ENCODE data around the gene SORCS2. TPM values are rescaled to one million over a fixed set of nuclear protein-coding genes. Genes with fewer than 3 reads are reported as not detected.

SORCS2 gene
- total and polyA plus RNA-seq, 4 donors = 2.2 to 7.7 (median 2.5) TPM

GRCh38 chr4:7235030-7235380 lies 42.7 kb downstream of the SORCS2 start:
- DNase-seq (no peak), ATAC-seq (ENCODE audit: insufficient read depth, low FRiP score) (no peak)
- no peak overlapping the region for H3K4me3 ChIP-seq
- H3K27me3 ChIP-seq (ENCODE audit: control insufficient read depth in 3 of 3, insufficient read depth in 3 of 3, low read length in 2 of 3) = no peaks in the 10 kb centered on the region
- H3K9me3 ChIP-seq (ENCODE audit: control insufficient read depth in 4 of 4, insufficient read depth in 3 of 4, low read length in 3 of 4) = peaks cover 0 to 8% (median 0%) of the 10 kb centered on the region in 4 donors
- no peak for TF ChIP-seq CTCF (IDR thresholded peaks at IDR 0.05; ENCODE audit: control extremely low read depth, extremely low read depth)
- H3K36me3 ChIP-seq (ENCODE audit: control insufficient read depth in 4 of 4, insufficient read depth in 4 of 4, low read length in 4 of 4) = no peaks in the 10 kb centered on the region
- WGBS, 2 donors = 91 to 93% methylated on average over 14 of the region's 14 CpGs
- no peak overlapping the region for H3K9ac ChIP-seq (ENCODE audit: insufficient read depth in 1 of 2, low read length in 2 of 2)
- peaks cover 0 to 15% (median 0%) of the 10 kb centered on the region in 5 donors for H3K4me1 ChIP-seq (ENCODE audit: control insufficient read depth in 5 of 5, insufficient read depth in 5 of 5, low read length in 5 of 5)
- H3K27ac ChIP-seq (ENCODE audit: low read depth in 1 of 2, low read length in 1 of 2) = no peak overlapping the region

- Histone ChIP-seq H3K36me3 (ENCODE audit: control insufficient read depth in 4 of 4, insufficient read depth in 4 of 4, low read length in 4 of 4) (no peaks in the 10 kb centered on the region), H3K9me3 (ENCODE audit: control insufficient read depth in 4 of 4, insufficient read depth in 3 of 4, low read length in 3 of 4) (peaks cover 0 to 8% (median 0%) of the 10 kb centered on the region in 4 donors), H3K4me1 (ENCODE audit: control insufficient read depth in 5 of 5, insufficient read depth in 5 of 5, low read length in 5 of 5) (peaks cover 0 to 15% (median 6%) of the 10 kb centered on the region in 5 donors), H3K27ac (ENCODE audit: low read depth in 1 of 2, low read length in 1 of 2) (no peak overlapping the region), H3K4me3 (no peak overlapping the region), H3K27me3 (ENCODE audit: control insufficient read depth in 3 of 3, insufficient read depth in 3 of 3, low read length in 2 of 3) (no peaks in the 10 kb centered on the region), H3K9ac (ENCODE audit: insufficient read depth in 1 of 2, low read length in 2 of 2) (no peak overlapping the region)
- WGBS, 2 donors = 41 to 58% methylated on average over 4 of the region's 4 CpGs
- peak in 2 of 3 donors; percentile 56 to 74 for DNase-seq
- no peak for ATAC-seq (ENCODE audit: insufficient read depth, low FRiP score)
- TF ChIP-seq CTCF (IDR thresholded peaks at IDR 0.05; ENCODE audit: control extremely low read depth, extremely low read depth) = no peak
Measured at GRCh38 chr4:7236847-7237246, 44.5 kb downstream of the SORCS2 start.

- Histone ChIP-seq H3K9me3 (ENCODE audit: control insufficient read depth in 4 of 4, insufficient read depth in 3 of 4, low read length in 3 of 4) (peaks cover 0 to 8% (median 0%) of the 10 kb centered on the region in 4 donors), H3K27me3 (ENCODE audit: control insufficient read depth in 3 of 3, insufficient read depth in 3 of 3, low read length in 2 of 3) (no peaks in the 10 kb centered on the region), H3K36me3 (ENCODE audit: control insufficient read depth in 4 of 4, insufficient read depth in 4 of 4, low read length in 4 of 4) (no peaks in the 10 kb centered on the region), H3K9ac (ENCODE audit: insufficient read depth in 1 of 2, low read length in 2 of 2) (no peak overlapping the region), H3K4me1 (ENCODE audit: control insufficient read depth in 5 of 5, insufficient read depth in 5 of 5, low read length in 5 of 5) (peaks cover 0 to 15% (median 6%) of the 10 kb centered on the region in 5 donors), H3K27ac (ENCODE audit: low read depth in 1 of 2, low read length in 1 of 2) (peak overlapping the region in 1 of 2 donors; percentile 18), H3K4me3 (no peak overlapping the region)
- no peak for DNase-seq
- WGBS, 2 donors = 84 to 87% methylated on average over 6 of the region's 6 CpGs
- TF ChIP-seq CTCF (IDR thresholded peaks at IDR 0.05; ENCODE audit: control extremely low read depth, extremely low read depth) = no peak
- ATAC-seq (ENCODE audit: insufficient read depth, low FRiP score) = no peak
Measured at GRCh38 chr4:7237873-7238272, 45.5 kb downstream of the SORCS2 start.
